H1 (cell line): Measurements from ENCODE around the gene CDK7. TPM values are rescaled to one million over a fixed set of nuclear protein-coding genes. Genes with fewer than 3 reads are reported as not detected.

Experiments
- CTCF ChIA-PET: fragments of 300-600 bp; sonication (Branson Sonifier 250); formaldehyde crosslinking; loops from one replicate; lab custom pipeline; 2021; ENCODE audit not compliant: partially characterized antibody; lab: Charles Lee
- POLR2A ChIA-PET: fragments of 300-600 bp; sonication (Branson Sonifier 250); formaldehyde crosslinking; loops from one replicate; lab custom pipeline; 2021; ENCODE audit warnings: inconsistent platforms; ENCODE audit not compliant: partially characterized antibody; lab: Charles Lee
- DNase-seq, 2 experiments: peaks; one replicate each; pipeline versions ENCODE4 v3.0.0 to v3.0.0-alpha.2; 2010 to 2022; ENCODE audit warnings: low spot score in 2 of 2, low read depth in 1 of 2, mixed read lengths in 1 of 2
- FAIRE-seq: peaks from 2 replicates; lab custom pipeline; 2011; peaks lifted over from hg19 to GRCh38; lab: Jason Lieb, UNC
- H2AFZ ChIP-seq: 2 replicates; pipeline ENCODE4 v1.8.1; 2012; ENCODE audit warnings: low read length, inconsistent platforms
- H2AK5ac ChIP-seq: 2 replicates; pipeline ENCODE4 v1.6.1; 2013; ENCODE audit warnings: low read depth, low read length
- H2BK120ac ChIP-seq: replicated peaks from 2 replicates; pipeline ENCODE3; 2013; ENCODE audit warnings: low read depth, low read length, inconsistent platforms
- H2BK12ac ChIP-seq: 2 replicates; pipeline ENCODE4 v1.6.1; 2013; ENCODE audit warnings: low read depth, low read length
- H2BK15ac ChIP-seq: 2 replicates; pipeline ENCODE4 v1.6.1; 2013; ENCODE audit warnings: low read length
- H2BK20ac ChIP-seq: 2 replicates; pipeline ENCODE4 v1.6.1; 2013; ENCODE audit warnings: low read length
- H2BK5ac ChIP-seq: 2 replicates; pipeline ENCODE4 v1.6.1; 2013; ENCODE audit warnings: low read depth, low read length
- H3K14ac ChIP-seq: 2 replicates; pipeline ENCODE4 v1.6.1; 2013; ENCODE audit warnings: inconsistent platforms; ENCODE audit not compliant: insufficient read length
- H3K18ac ChIP-seq: 2 replicates; pipeline ENCODE4 v1.6.1; 2013; ENCODE audit warnings: low read length; ENCODE audit errors: extremely low read depth
- H3K23ac ChIP-seq: 2 replicates; pipeline ENCODE4 v1.6.1; 2013; ENCODE audit warnings: inconsistent platforms; ENCODE audit not compliant: insufficient read length
- H3K23me2 ChIP-seq: 2 replicates; pipeline ENCODE4 v1.6.1; 2013; ENCODE audit warnings: low read depth, low read length
- H3K27ac ChIP-seq: 2 replicates; pipeline ENCODE4 v1.6.1; 2011; ENCODE audit warnings: low read depth, low read length, inconsistent platforms
- H3K27me3 ChIP-seq, 4 experiments: replicated peaks in 1 of 4; 1 replicate in 1 of 4; 2 replicates in 3 of 4; pipeline versions ENCODE4 v1.6.1 to v1.8.1; 2011 to 2013; ENCODE audit warnings: low read length in 3 of 4, mild to moderate bottlenecking in 3 of 4, inconsistent platforms in 2 of 4, mixed read lengths in 2 of 4, moderate library complexity in 1 of 4; ENCODE audit not compliant: control insufficient read depth in 3 of 4, insufficient read depth in 3 of 4; ENCODE audit errors: extremely low read depth in 1 of 4
- H3K36me3 ChIP-seq, 4 experiments: 2 replicates each; pipeline versions ENCODE4 v1.6.1 to v1.8.1; 2011 to 2013; ENCODE audit warnings: mild to moderate bottlenecking in 4 of 4, low read length in 3 of 4, moderate library complexity in 2 of 4, control low read depth in 1 of 4, inconsistent platforms in 1 of 4; ENCODE audit not compliant: insufficient read depth in 4 of 4, control insufficient read depth in 2 of 4
- H3K4ac ChIP-seq: replicated peaks from 2 replicates; pipeline ENCODE3; 2013; ENCODE audit warnings: low read length, low read depth, mixed read lengths, inconsistent platforms; ENCODE audit not compliant: insufficient read length
- H3K4me1 ChIP-seq, 4 experiments: replicated peaks in 1 of 4; 1 replicate in 1 of 4; 2 replicates in 3 of 4; pipeline versions ENCODE4 v1.6.1 to v1.8.1; 2011 to 2013; ENCODE audit warnings: low read length in 3 of 4, inconsistent platforms in 2 of 4, mixed read lengths in 1 of 4; ENCODE audit not compliant: insufficient read depth in 4 of 4, control insufficient read depth in 3 of 4
- H3K4me2 ChIP-seq, 2 experiments: 2 replicates each; pipeline versions ENCODE4 v1.6.1 to v1.8.1; 2011 to 2013; ENCODE audit warnings: low read depth in 2 of 2, low read length in 2 of 2, control low read depth in 1 of 2, inconsistent platforms in 1 of 2, mild to moderate bottlenecking in 1 of 2; ENCODE audit not compliant: insufficient read depth in 1 of 2
- H3K4me3 ChIP-seq, 4 experiments: fragments of 200-600, 300-600 bp in 1 of 4; sonication (generic), shearing (Covaris generic), sonication (Bioruptor Twin) in 1 of 4; 2 replicates each; pipeline versions ENCODE4 v1.5.1 to v1.8.1; 2011 to 2016; ENCODE audit warnings: low read length in 4 of 4, low read depth in 3 of 4, control low read depth in 2 of 4, inconsistent platforms in 2 of 4, mild to moderate bottlenecking in 2 of 4, mixed read lengths in 1 of 4, moderate library complexity in 1 of 4; ENCODE audit not compliant: insufficient read depth in 2 of 4; ENCODE audit errors: extremely low read depth in 1 of 4
- H3K56ac ChIP-seq: replicated peaks from 2 replicates; pipeline ENCODE3; 2013; ENCODE audit warnings: low read depth, mild to moderate bottlenecking, mixed read lengths, low read length, inconsistent platforms; ENCODE audit not compliant: insufficient read length
- H3K79me1 ChIP-seq: 2 replicates; pipeline ENCODE4 v1.6.1; 2013; ENCODE audit warnings: low read depth, low read length, control low read depth
- H3K79me2 ChIP-seq, 2 experiments: 2 replicates each; pipeline versions ENCODE4 v1.6.1 to v1.8.1; 2012 to 2013; ENCODE audit warnings: low read length in 2 of 2, mild to moderate bottlenecking in 2 of 2, inconsistent platforms in 1 of 2; ENCODE audit not compliant: insufficient read depth in 2 of 2, control insufficient read depth in 1 of 2
- H3K9ac ChIP-seq, 4 experiments: replicated peaks in 1 of 4; 1 replicate in 1 of 4; 2 replicates in 3 of 4; pipeline versions ENCODE4 v1.6.1 to v1.8.1; 2011 to 2013; ENCODE audit warnings: low read depth in 3 of 4, low read length in 3 of 4, control low read depth in 2 of 4, mild to moderate bottlenecking in 2 of 4, moderate library complexity in 2 of 4, inconsistent platforms in 1 of 4; ENCODE audit errors: extremely low read depth in 1 of 4
- H3K9me3 ChIP-seq, 2 experiments: 2 replicates each; pipeline versions ENCODE4 v1.6.1 to v1.8.1; 2012 to 2013; ENCODE audit warnings: mild to moderate bottlenecking in 2 of 2, moderate library complexity in 2 of 2, control low read depth in 1 of 2, inconsistent platforms in 1 of 2, low read depth in 1 of 2, low read length in 1 of 2, mixed read lengths in 1 of 2; ENCODE audit not compliant: insufficient read depth in 2 of 2
- H4K20me1 ChIP-seq, 2 experiments: replicated peaks in 1 of 2; 2 replicates each; pipeline versions ENCODE3 to v1.8.1; 2011 to 2013; ENCODE audit warnings: inconsistent platforms in 2 of 2, low read length in 2 of 2, mild to moderate bottlenecking in 1 of 2; ENCODE audit not compliant: insufficient read depth in 2 of 2, control insufficient read depth in 1 of 2
- H4K5ac ChIP-seq: 2 replicates; pipeline ENCODE4 v1.6.1; 2013; ENCODE audit warnings: low read length, low read depth, mixed read lengths, inconsistent platforms; ENCODE audit not compliant: insufficient read length
- H4K8ac ChIP-seq: 2 replicates; pipeline ENCODE4 v1.8.0; 2013; ENCODE audit warnings: mild to moderate bottlenecking, moderate library complexity, low read length, inconsistent platforms; ENCODE audit not compliant: insufficient read depth; ENCODE audit errors: extremely low read depth
- H4K91ac ChIP-seq: replicated peaks from 2 replicates; pipeline ENCODE3; 2013; ENCODE audit warnings: low read length, mixed read lengths, inconsistent platforms; ENCODE audit not compliant: insufficient read length
- ATF3 ChIP-seq: IDR thresholded peaks from 2 replicates; pipeline ENCODE4 v1.6.1; 2011; ENCODE audit warnings: low read depth, mild to moderate bottlenecking, low read length; ENCODE audit not compliant: insufficient read depth
- BRCA1 ChIP-seq: IDR thresholded peaks from 2 replicates; pipeline ENCODE4 v1.6.1; 2012; ENCODE audit warnings: low read depth, low read length, improper control_type of control experiment
- FOSL1 ChIP-seq: IDR thresholded peaks from 2 replicates; pipeline ENCODE4 v1.6.1; 2011; ENCODE audit warnings: mild to moderate bottlenecking, low read depth, low read length, moderate library complexity; ENCODE audit not compliant: insufficient read depth
- GABPA ChIP-seq: IDR thresholded peaks from 2 replicates; pipeline ENCODE4 v1.6.1; 2011; ENCODE audit warnings: mild to moderate bottlenecking, low read length, moderate library complexity, borderline replicate concordance; ENCODE audit not compliant: insufficient read depth
- HDAC2 ChIP-seq, 2 experiments: fragments of 300-600 bp in 1 of 2; sonication (generic) in 1 of 2; IDR thresholded peaks; 2 replicates each; pipeline ENCODE4 v1.6.1; 2011 to 2012; ENCODE audit warnings: low read depth in 2 of 2, low read length in 2 of 2, mild to moderate bottlenecking in 2 of 2, moderate library complexity in 2 of 2, borderline replicate concordance in 1 of 2, inconsistent platforms in 1 of 2
- MAFK ChIP-seq: IDR thresholded peaks from 2 replicates; pipeline ENCODE4 v1.6.1; 2012; ENCODE audit warnings: low read depth, mild to moderate bottlenecking, improper control_type of control experiment, low read length
- PHF8 ChIP-seq: fragments of 200-600 bp; sonication (generic); conservative IDR thresholded peaks from 2 replicates; pipeline ENCODE4 v1.7.1; 2012; ENCODE audit warnings: low read depth, mild to moderate bottlenecking, inconsistent platforms, low read length, moderate library complexity
- SAP30 ChIP-seq: fragments of 300-600 bp; sonication (generic); IDR thresholded peaks from 2 replicates; pipeline ENCODE4 v1.7.1; 2012; ENCODE audit warnings: low read length, moderate library complexity, mild to moderate bottlenecking, inconsistent platforms; ENCODE audit not compliant: insufficient read depth, insufficient replicate concordance
- SP2 ChIP-seq: IDR thresholded peaks from 2 replicates; pipeline ENCODE4 v1.6.1; 2012; ENCODE audit warnings: mild to moderate bottlenecking, low read length, inconsistent platforms
- TBP ChIP-seq: IDR thresholded peaks from 2 replicates; pipeline ENCODE4 v1.6.1; 2011; ENCODE audit warnings: low read depth, low read length, improper control_type of control experiment
- ZNF274 ChIP-seq: IDR thresholded peaks from 2 replicates; pipeline ENCODE4 v1.7.0; 2012; ENCODE audit warnings: low read length, borderline replicate concordance; ENCODE audit errors: extremely low read depth
- WGBS, 2 experiments: shearing (Covaris generic) in 1 of 2; methylation state at CpG; one replicate each; pipeline versions ENCODE4 v1.1.6 to v1.1.7; 2013 to 2015; ENCODE audit warnings: low lambda C conversion rate in 2 of 2, mixed read lengths in 2 of 2, inconsistent platforms in 1 of 2, low coverage in 1 of 2, missing lambda C conversion rate in 1 of 2; ENCODE audit not compliant: insufficient replicate concordance in 2 of 2, insufficient coverage in 1 of 2, insufficient read length in 1 of 2; ENCODE audit errors: extremely low coverage in 1 of 2, missing lambda C conversion rate in 1 of 2; 5-methylcytosine and 5-hydroxymethylcytosine counted together
- polyA plus RNA-seq, 7 experiments: library from polyadenylated mRNA; depleted of rRNA in 3 of 7; stranded (reverse) in 5 of 7; unstranded in 2 of 7; fragments of >200 nt in 5 of 7; fragments of 200-250 nt in 2 of 7; gene quantifications; 1 replicate in 5 of 7; 2 replicates in 1 of 7; 4 replicates in 1 of 7; pipeline versions ENCODE4 v1.2.1 to v1.2.3, GENCODE V29; 2011 to 2013; ENCODE audit warnings: missing spikeins in 2 of 7, mixed read lengths in 2 of 7
- total RNA-seq: library from RNA; stranded (reverse); fragmentation: NEBNext Ultra II Directional; extraction: Animal tissue kit (Norgen Biotek cat#: 25700); gene quantifications from 2 replicates; pipeline ENCODE4 v1.2.1, GENCODE V29; 2021
- TF ChIP-seq, protein P1 (sequence below): IDR thresholded peaks from 2 replicates; pipeline ENCODE4 v1.6.1; 2012; ENCODE audit warnings: inconsistent platforms

CDK7 gene
- total and polyA plus RNA-seq, 2 of the 8 experiments (the other 6 are each of a cell fraction or from before 2014, with no cell fraction given), result 39.9 to 63.4 TPM

GRCh38 chr5:69202497-69202896 is 32.2 kb upstream of the CDK7 start:
- no peak overlapping the region for H3K9ac ChIP-seq
- no peaks in the 10 kb centered on the region for H3K4me1 ChIP-seq
- no peak overlapping the region for H2BK120ac ChIP-seq
- H3K14ac ChIP-seq, result no peak overlapping the region
- no peak for DNase-seq
- H4K91ac ChIP-seq, result no peak overlapping the region
- peaks cover 10 to 68% (median 42%) of the 10 kb centered on the region in 4 experiments; a peak in 7 of 8 replicates for H3K36me3 ChIP-seq
- no peak overlapping the region for H3K27ac ChIP-seq
- H2AFZ ChIP-seq, result no peak overlapping the region
- CTCF ChIA-PET, result no interaction called here
- no peak overlapping the region for H3K4me3 ChIP-seq
- no peak overlapping the region for H2BK20ac ChIP-seq
- WGBS, 2 experiments, result 76% methylated on average over 1 of the region's 1 CpG; no CpG with 5 or more reads in 1 of the 2 experiments
- H3K79me2 ChIP-seq, result no peaks in the 10 kb centered on the region
- H2BK12ac ChIP-seq, result no peak overlapping the region
- H2BK5ac ChIP-seq, result no peak overlapping the region
- no peak overlapping the region for H2AK5ac ChIP-seq
- no peaks in the 10 kb centered on the region for H3K9me3 ChIP-seq
- no peak overlapping the region for H4K8ac ChIP-seq
- no peak overlapping the region for H3K56ac ChIP-seq
- no peak overlapping the region for H3K23ac ChIP-seq
- no peaks in the 10 kb centered on the region for H3K27me3 ChIP-seq
- no peak overlapping the region for H2BK15ac ChIP-seq
- no peak overlapping the region for H3K18ac ChIP-seq
- H4K5ac ChIP-seq, result no peak overlapping the region
- no peaks in the 10 kb centered on the region for H3K79me1 ChIP-seq
- no peak overlapping the region for H3K4ac ChIP-seq
- POLR2A ChIA-PET, result interaction anchor here (0.8 to 8.1 kb wide), 4 partner anchors 9 to 29 kb away, joined by 3 to 73 read pairs (median 20); partner anchors contain the start of gene CENPH
- no peak for FAIRE-seq
- H4K20me1 ChIP-seq, result no peaks in the 10 kb centered on the region
- TF ChIP-seq HDAC2 (IDR thresholded peaks at IDR 0.05; ENCODE audit: borderline replicate concordance in 1 of 2, low read depth in 2 of 2, low read length in 2 of 2) (no peak), PHF8 (no peak), SAP30 (no peak), GABPA (no peak), BRCA1 (no peak), TBP (no peak), MAFK (no peak), FOSL1 (no peak), ATF3 (no peak), SP2 (no peak), ZNF274 (no peak)
- TF ChIP-seq, protein P1, sequence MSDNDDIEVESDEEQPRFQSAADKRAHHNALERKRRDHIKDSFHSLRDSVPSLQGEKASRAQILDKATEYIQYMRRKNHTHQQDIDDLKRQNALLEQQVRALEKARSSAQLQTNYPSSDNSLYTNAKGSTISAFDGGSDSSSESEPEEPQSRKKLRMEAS, result no peak
- no peak overlapping the region for H3K4me2 ChIP-seq
- H3K23me2 ChIP-seq, result no peaks in the 10 kb centered on the region; the same call in 1 of the 2 replicates
